Right atrium auricular region (tissue), 2 donors: ENCODE data around the gene FGFR3. TPM values are rescaled to one million over a fixed set of nuclear protein-coding genes. Genes with fewer than 3 reads are reported as not detected.

Source experiments
- DNase-seq: peaks from one replicate; pipeline ENCODE4 v3.0.0-alpha.2; 2019; ENCODE audit warnings: low spot score
- H3K27ac ChIP-seq, 2 donors: fragments of 200-600 bp; sonication (generic); 1 replicate in 1 of 2; 2 replicates in 1 of 2; pipeline ENCODE4 v1.5.1; 2016 to 2019
- H3K27me3 ChIP-seq, 2 donors: fragments of 200-600 bp; sonication (generic); one replicate each; pipeline versions ENCODE4 v1.5.1 to v1.6.0; 2017 to 2019
- H3K36me3 ChIP-seq: fragments of 200-600 bp; sonication (generic); one replicate; pipeline ENCODE4 v1.5.1; 2016
- H3K4me1 ChIP-seq, 2 donors: fragments of 200-600 bp; sonication (generic); one replicate each; pipeline versions ENCODE4 v1.5.1 to v1.6.0; 2017 to 2019
- H3K4me3 ChIP-seq, 2 donors: fragments of 200-600 bp; sonication (generic); 1 replicate in 1 of 2; 2 replicates in 1 of 2; pipeline ENCODE4 v1.5.1; 2017 to 2019; ENCODE audit warnings: mild to moderate bottlenecking in 1 of 2, moderate library complexity in 1 of 2
- H3K9me3 ChIP-seq, 2 donors: fragments of 200-600 bp; sonication (generic); one replicate each; pipeline ENCODE4 v1.5.1; 2019
- CTCF ChIP-seq, 2 donors: fragments of 200-600 bp; sonication (generic); IDR thresholded peaks; one replicate each; pipeline ENCODE4 v1.5.1; 2019; ENCODE audit warnings: antibody characterized with exemption in 2 of 2
- total RNA-seq, 2 donors: library from RNA; depleted of rRNA; stranded (reverse); fragments of >200 nt; gene quantifications; one replicate each; pipeline ENCODE4 v1.1.0, GENCODE V29; 2016

The FGFR3 gene
- total RNA-seq, 2 donors from 2014 or later, result 2.6 to 15.4 TPM

- no peak overlapping the region for H3K4me3 ChIP-seq
- no peaks in the 10 kb centered on the region for H3K9me3 ChIP-seq
- no peak overlapping the region for H3K27ac ChIP-seq
- H3K36me3 ChIP-seq, result no peaks in the 10 kb centered on the region
- peaks cover 0 to 7% of the 10 kb centered on the region in 2 donors for H3K4me1 ChIP-seq
- DNase-seq, result no peak
- TF ChIP-seq CTCF (IDR thresholded peaks at IDR 0.05), result no peak
- no peaks in the 10 kb centered on the region for H3K27me3 ChIP-seq
Measured at GRCh38 chr4:1778642-1779392, 14.3 kb upstream of the FGFR3 start.

GRCh38 chr4:1779588-1780382 lies 13.3 kb upstream of the FGFR3 start:
- no peaks in the 10 kb centered on the region for H3K9me3 ChIP-seq
- no peak overlapping the region for H3K4me3 ChIP-seq
- DNase-seq, result no peak
- no peaks in the 10 kb centered on the region for H3K27me3 ChIP-seq
- H3K4me1 ChIP-seq, result peaks cover 0 to 10% of the 10 kb centered on the region in 2 donors
- no peaks in the 10 kb centered on the region for H3K36me3 ChIP-seq
- TF ChIP-seq CTCF (IDR thresholded peaks at IDR 0.05), result no peak
- no peak overlapping the region for H3K27ac ChIP-seq

GRCh38 chr4:1780435-1780834 lies 12.7 kb upstream of the FGFR3 start:
- no peak for TF ChIP-seq CTCF (IDR thresholded peaks at IDR 0.05)

GRCh38 chr4:1783015-1783414 lies 10.1 kb upstream of the FGFR3 start:
- Histone ChIP-seq H3K4me3 (no peak overlapping the region), H3K4me1 (peaks cover 0 to 14% of the 10 kb centered on the region in 2 donors), H3K36me3 (no peaks in the 10 kb centered on the region), H3K9me3 (no peaks in the 10 kb centered on the region), H3K27ac (no peak overlapping the region), H3K27me3 (no peaks in the 10 kb centered on the region)
- DNase-seq, result no peak
- no peak for TF ChIP-seq CTCF (IDR thresholded peaks at IDR 0.05)

More at GRCh38 chr4:1780435-1780834, 12.7 kb upstream of the FGFR3 start:
- no peak for DNase-seq
- Histone ChIP-seq H3K4me3 (no peak overlapping the region), H3K4me1 (peaks cover 0 to 16% of the 10 kb centered on the region in 2 donors), H3K27ac (no peak overlapping the region), H3K9me3 (no peaks in the 10 kb centered on the region), H3K36me3 (no peaks in the 10 kb centered on the region), H3K27me3 (no peaks in the 10 kb centered on the region)

GRCh38 chr4:1783970-1784369 lies 9.1 kb upstream of the FGFR3 start:
- no peak overlapping the region for H3K27ac ChIP-seq
- H3K36me3 ChIP-seq, result no peaks in the 10 kb centered on the region
- no peak for TF ChIP-seq CTCF (IDR thresholded peaks at IDR 0.05)
- no peaks in the 10 kb centered on the region for H3K9me3 ChIP-seq
- no peak overlapping the region for H3K4me3 ChIP-seq
- DNase-seq, result no peak
- no peaks in the 10 kb centered on the region for H3K27me3 ChIP-seq
- H3K4me1 ChIP-seq, result peaks cover 0 to 10% of the 10 kb centered on the region in 2 donors
